Epithelial cell of proximal tubule (primary cell): ENCODE results near the gene NCLN. TPM values are rescaled to one million over a fixed set of nuclear protein-coding genes. Genes with fewer than 3 reads are reported as not detected.

Experiments used
- DNase-seq: peaks from one replicate; pipeline ENCODE4 v3.0.0-alpha.2; 2011; ENCODE audit warnings: low read depth
- H3K4me3 ChIP-seq: 2 replicates; pipeline ENCODE4 v1.5.1; 2011; ENCODE audit warnings: low read depth, mild to moderate bottlenecking, low read length
- total RNA-seq: library from RNA; depleted of rRNA; stranded (reverse); fragments of >200 nt; gene quantifications from 2 replicates; pipeline ENCODE4 v1.2.3, GENCODE V29; 2015
- TF ChIP-seq, protein P1 (sequence below): conservative IDR thresholded peaks from 2 replicates; pipeline ENCODE4 v1.5.1; 2012; ENCODE audit warnings: low read depth, mild to moderate bottlenecking, low read length

The NCLN gene
- total RNA-seq, 1 donor from 2014 or later, result 59.7 TPM

DNA sequence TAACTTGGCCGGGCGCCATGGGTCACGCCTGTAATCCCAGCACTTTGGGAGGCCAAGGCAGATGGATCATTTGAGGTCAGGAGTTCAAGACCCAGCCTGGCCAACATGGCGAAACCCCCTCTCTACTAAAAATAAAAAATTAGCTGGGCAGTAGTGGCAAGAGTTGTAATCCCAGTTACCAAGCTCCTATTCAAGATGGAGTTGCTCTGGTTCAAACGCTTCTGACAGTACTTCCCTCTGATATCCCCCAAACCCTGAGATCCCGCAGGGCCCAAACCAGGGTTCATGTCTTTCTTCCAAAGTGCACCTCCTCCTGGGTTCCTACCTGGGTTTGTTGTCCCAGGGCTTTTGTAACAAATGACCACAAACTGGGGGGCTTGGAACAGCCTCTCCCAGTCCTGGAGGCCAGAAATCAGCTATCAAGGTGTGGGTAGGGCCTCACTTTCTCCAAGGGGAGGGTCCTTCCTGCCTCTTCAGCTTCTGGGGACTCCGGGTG lies 52.4 kb downstream of the NCLN start:
- H3K4me3 ChIP-seq, result no peak overlapping the region
- no peak for DNase-seq
- TF ChIP-seq, protein P1, sequence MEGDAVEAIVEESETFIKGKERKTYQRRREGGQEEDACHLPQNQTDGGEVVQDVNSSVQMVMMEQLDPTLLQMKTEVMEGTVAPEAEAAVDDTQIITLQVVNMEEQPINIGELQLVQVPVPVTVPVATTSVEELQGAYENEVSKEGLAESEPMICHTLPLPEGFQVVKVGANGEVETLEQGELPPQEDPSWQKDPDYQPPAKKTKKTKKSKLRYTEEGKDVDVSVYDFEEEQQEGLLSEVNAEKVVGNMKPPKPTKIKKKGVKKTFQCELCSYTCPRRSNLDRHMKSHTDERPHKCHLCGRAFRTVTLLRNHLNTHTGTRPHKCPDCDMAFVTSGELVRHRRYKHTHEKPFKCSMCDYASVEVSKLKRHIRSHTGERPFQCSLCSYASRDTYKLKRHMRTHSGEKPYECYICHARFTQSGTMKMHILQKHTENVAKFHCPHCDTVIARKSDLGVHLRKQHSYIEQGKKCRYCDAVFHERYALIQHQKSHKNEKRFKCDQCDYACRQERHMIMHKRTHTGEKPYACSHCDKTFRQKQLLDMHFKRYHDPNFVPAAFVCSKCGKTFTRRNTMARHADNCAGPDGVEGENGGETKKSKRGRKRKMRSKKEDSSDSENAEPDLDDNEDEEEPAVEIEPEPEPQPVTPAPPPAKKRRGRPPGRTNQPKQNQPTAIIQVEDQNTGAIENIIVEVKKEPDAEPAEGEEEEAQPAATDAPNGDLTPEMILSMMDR, result no peak

- TF ChIP-seq, protein P1, result no peak
- DNase-seq, result no peak
- no peak overlapping the region for H3K4me3 ChIP-seq
Measured at GRCh38 chr19:3239367-3239766, 53.6 kb downstream of the NCLN start.

DNA sequence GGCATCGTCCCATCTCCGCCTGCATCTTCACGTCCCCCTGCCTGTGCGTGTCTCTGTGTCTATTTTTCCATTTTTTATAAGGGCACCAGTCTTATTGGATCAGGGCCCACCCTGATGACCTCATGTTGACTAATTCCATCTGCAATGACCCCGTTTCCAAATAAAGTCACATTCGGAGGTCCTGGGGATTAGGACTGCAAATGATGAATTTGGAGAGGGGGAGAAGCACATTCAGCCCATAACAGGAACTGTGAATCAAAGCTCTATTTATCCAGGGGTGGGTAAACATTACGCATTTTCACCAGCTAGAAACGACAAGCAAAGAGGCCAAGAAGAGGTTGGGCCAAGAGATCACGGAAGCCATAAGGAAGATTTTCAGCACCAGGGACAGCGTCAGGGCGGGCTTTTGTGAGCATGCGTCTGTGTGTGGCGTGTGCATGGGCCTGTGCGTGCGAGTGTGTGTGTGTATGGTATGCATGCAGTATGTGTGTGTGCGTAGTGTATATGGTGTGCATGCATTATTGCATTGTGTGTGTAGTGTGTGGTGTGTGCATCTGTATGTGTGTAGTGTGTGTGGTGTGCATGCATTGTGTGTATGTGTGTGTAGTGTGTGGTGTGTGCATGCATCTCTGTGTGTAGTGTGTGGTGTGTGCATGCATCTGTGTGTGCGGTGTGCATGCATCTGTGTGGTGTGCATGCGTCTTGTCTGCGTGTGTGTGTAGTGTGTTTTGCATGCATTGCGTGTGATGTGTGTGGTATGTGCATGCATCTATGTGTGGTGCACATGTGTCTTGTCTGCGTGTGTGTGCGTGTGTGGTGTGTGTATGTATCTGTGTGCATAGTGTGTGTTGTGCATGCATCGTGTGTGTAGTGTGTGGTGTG lies 58.3 kb downstream of the NCLN start:
- DNase-seq, result no peak
- H3K4me3 ChIP-seq, result no peak overlapping the region
- TF ChIP-seq, protein P1, result no peak

GRCh38 chr19:3245050-3245449 lies 59.3 kb downstream of the NCLN start:
- H3K4me3 ChIP-seq, result no peak overlapping the region
- TF ChIP-seq, protein P1, result no peak
- no peak for DNase-seq

- no peak for DNase-seq
- no peak overlapping the region for H3K4me3 ChIP-seq
- TF ChIP-seq, protein P1, result no peak
Measured at GRCh38 chr19:3248728-3249326, 63.1 kb downstream of the NCLN start.

GRCh38 chr19:3249408-3249807 lies 63.7 kb downstream of the NCLN start:
- TF ChIP-seq, protein P1, result no peak
- DNase-seq, result no peak
- no peak overlapping the region for H3K4me3 ChIP-seq
